GM12891 (cell line): Measurements from ENCODE around the gene TMEM200B.

Experiments
- POLR2A ChIP-seq: IDR thresholded peaks from 2 replicates; pipeline ENCODE4 v1.6.1; 2011; ENCODE audit warnings: low read depth, low read length, control low read depth
- SPI1 ChIP-seq: IDR thresholded peaks from 2 replicates; pipeline ENCODE4 v1.6.1; 2011; ENCODE audit warnings: low read depth, low read length, control low read depth

GRCh38 chr1:29129916-29130315, 6.2 kb upstream of the TMEM200B start:
- TF ChIP-seq SPI1 (no peak), POLR2A (no peak)
